Mesodermal cell (in vitro differentiated cells): ENCODE data around the gene PSAPL1.

ENCODE experiments used
- H3K27ac ChIP-seq: 2 replicates; pipeline ENCODE4 v1.7.0; 2013; ENCODE audit warnings: mild to moderate bottlenecking, low read depth, low read length, moderate library complexity; ENCODE audit not compliant: severe bottlenecking
- H3K36me3 ChIP-seq: 2 replicates; pipeline ENCODE4 v1.7.1; 2013; ENCODE audit warnings: mild to moderate bottlenecking, low read length, moderate library complexity; ENCODE audit not compliant: control insufficient read depth, insufficient read depth
- H3K4me1 ChIP-seq: one replicate; pipeline ENCODE4 v1.7.1; 2013; ENCODE audit warnings: mild to moderate bottlenecking, low read length; ENCODE audit not compliant: insufficient read depth, control insufficient read depth, poor library complexity, severe bottlenecking
- H3K4me3 ChIP-seq: 2 replicates; pipeline ENCODE4 v1.7.0; 2013; ENCODE audit warnings: low read length, control low read depth, mild to moderate bottlenecking; ENCODE audit not compliant: insufficient read depth, poor library complexity, severe bottlenecking; ENCODE audit errors: extremely low read depth
- H3K9me3 ChIP-seq: 2 replicates; pipeline ENCODE4 v1.7.1; 2013; ENCODE audit warnings: mild to moderate bottlenecking, low read length, moderate library complexity; ENCODE audit not compliant: control insufficient read depth
- WGBS, 2 experiments: methylation state at CpG; one replicate each; pipeline ENCODE4 v1.1.5; 2013; ENCODE audit warnings: missing lambda C conversion rate in 2 of 2; ENCODE audit not compliant: insufficient coverage in 2 of 2; 5-methylcytosine and 5-hydroxymethylcytosine counted together

The PSAPL1 gene

DNA sequence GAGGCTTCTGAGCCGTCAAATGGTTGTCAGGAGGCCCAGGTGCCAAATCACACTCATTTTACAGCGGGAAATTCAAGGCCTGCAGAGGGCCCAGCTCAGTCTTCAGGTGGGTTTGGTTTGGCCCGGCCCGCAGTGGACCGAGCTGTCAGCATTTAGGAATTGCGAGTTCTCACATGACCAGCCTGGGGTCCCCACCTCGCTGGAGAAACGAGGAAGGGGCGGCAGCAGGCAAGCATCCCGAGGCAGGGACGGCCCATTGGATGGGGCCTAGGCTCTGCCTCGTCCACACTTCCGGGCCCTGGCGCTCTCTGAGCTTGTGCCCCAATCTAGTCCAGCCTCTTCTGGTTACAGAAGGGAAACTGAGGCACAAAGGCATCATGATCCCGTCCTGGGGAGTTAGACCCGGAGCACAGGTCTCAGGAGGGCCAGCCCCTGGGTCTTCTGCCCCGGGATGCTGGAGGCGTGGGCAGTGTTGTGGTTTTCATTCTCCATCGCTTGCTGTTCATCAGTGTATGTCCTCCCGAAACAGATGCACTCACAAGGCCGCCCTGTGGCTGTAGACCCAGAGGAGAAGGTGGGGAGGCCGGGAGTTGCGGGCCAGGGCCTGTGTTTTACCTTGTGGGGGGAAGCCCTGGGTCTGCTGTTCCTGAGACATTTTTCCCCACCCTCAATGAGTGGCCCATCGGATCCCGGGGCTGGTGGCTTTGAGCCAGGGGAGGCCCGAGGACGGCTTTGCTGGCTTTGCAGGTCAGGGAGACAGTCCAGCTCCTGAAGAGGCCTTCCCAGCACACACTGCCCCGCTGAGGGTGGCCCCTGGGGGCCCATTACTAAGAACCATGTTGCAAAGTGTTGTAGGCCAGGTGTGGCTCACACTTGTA, 8.9 kb downstream of the PSAPL1 start:
- Histone ChIP-seq H3K27ac (no peak overlapping the region), H3K4me1 (peaks cover 16% of the 10 kb centered on the region), H3K36me3 (no peaks in the 10 kb centered on the region), H3K4me3 (no peak overlapping the region), H3K9me3 (no peaks in the 10 kb centered on the region)
- 87 to 92% methylated on average over 24 to 27 of the region's 28 CpGs for WGBS, 2 experiments

GRCh38 chr4:7425124-7425523, 9.6 kb downstream of the PSAPL1 start:
- no peak overlapping the region for H3K4me3 ChIP-seq
- 87 to 93% methylated on average over 9 to 12 of the region's 13 CpGs for WGBS, 2 experiments
- no peak overlapping the region for H3K27ac ChIP-seq
- H3K9me3 ChIP-seq: no peaks in the 10 kb centered on the region
- peaks cover 16% of the 10 kb centered on the region for H3K4me1 ChIP-seq
- no peaks in the 10 kb centered on the region for H3K36me3 ChIP-seq

DNA sequence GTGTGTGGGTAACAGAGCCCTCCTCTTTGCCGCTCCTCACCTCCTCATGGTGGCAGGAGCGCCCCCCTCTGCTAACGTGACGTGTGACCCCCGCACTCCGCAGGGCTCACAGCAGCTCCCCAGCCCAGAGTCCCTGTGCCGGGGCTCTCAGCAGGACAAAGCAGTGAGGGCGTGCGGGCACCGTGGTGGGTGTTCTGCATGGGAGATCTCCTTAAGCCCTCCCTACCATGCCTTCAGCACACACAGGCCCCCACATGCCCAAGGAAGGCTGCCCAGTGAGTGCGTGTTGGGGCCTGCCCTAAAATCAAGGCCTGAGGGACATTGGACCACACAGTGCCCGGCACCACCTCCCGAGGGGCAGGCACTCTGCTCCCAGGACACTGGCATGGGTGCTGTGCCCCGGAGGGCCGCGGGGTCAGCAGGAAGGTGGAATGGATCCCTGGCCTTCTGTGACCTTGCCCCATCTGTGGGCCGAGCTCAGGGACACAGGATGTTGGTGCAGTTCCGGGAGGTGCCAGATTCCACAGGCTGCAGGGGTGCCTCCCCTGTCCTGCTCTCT, 10.1 kb downstream of the PSAPL1 start:
- H3K4me1 ChIP-seq: peaks cover 13% of the 10 kb centered on the region
- H3K27ac ChIP-seq: no peak overlapping the region
- H3K9me3 ChIP-seq: no peaks in the 10 kb centered on the region
- H3K4me3 ChIP-seq: no peak overlapping the region
- WGBS, 2 experiments: 85 to 86% methylated on average over 9 to 15 of the region's 18 CpGs
- no peaks in the 10 kb centered on the region for H3K36me3 ChIP-seq

GRCh38 chr4:7423801-7424552, 10.8 kb downstream of the PSAPL1 start:
- Histone ChIP-seq H3K4me3 (no peak overlapping the region), H3K27ac (no peak overlapping the region), H3K4me1 (peaks cover 13% of the 10 kb centered on the region), H3K36me3 (no peaks in the 10 kb centered on the region), H3K9me3 (no peaks in the 10 kb centered on the region)
- WGBS, 2 experiments: 90 to 94% methylated on average over 15 to 16 of the region's 17 CpGs

DNA sequence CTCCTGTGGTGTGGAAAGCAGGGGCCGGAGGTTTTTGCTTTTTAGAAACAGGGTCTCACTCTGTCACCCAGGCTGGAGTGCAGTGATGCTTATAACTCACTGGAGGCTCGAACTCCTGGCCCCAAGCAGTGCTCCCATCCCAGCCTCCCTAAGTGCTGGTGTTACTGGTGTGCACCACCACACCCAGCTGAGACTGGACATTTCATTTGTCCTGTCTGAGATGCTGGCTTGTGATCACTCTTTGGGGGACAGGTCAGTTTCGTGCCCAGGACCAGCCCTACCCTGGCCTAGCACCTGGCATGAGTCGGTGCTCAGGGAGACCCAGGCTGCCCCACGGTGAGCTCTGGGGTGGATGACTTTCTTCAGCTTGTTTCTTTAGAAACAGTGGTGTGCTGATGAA, 11.3 kb downstream of the PSAPL1 start:
- Histone ChIP-seq H3K4me3 (no peak overlapping the region), H3K27ac (no peak overlapping the region), H3K4me1 (peaks cover 10% of the 10 kb centered on the region), H3K36me3 (no peaks in the 10 kb centered on the region), H3K9me3 (peaks cover 4% of the 10 kb centered on the region)
- WGBS, 2 experiments: 85 to 86% methylated on average over 2 of the region's 5 CpGs

GRCh38 chr4:7422898-7423180, 11.9 kb downstream of the PSAPL1 start:
- H3K9me3 ChIP-seq: peaks cover 4% of the 10 kb centered on the region
- no peak overlapping the region for H3K27ac ChIP-seq
- H3K36me3 ChIP-seq: no peaks in the 10 kb centered on the region
- no peak overlapping the region for H3K4me3 ChIP-seq
- peaks cover 5% of the 10 kb centered on the region for H3K4me1 ChIP-seq
- WGBS, 2 experiments: 92 to 96% methylated on average over 7 of the region's 9 CpGs

- Histone ChIP-seq H3K27ac (no peak overlapping the region), H3K9me3 (peaks cover 4% of the 10 kb centered on the region), H3K36me3 (no peaks in the 10 kb centered on the region), H3K4me1 (peaks cover 2% of the 10 kb centered on the region), H3K4me3 (no peak overlapping the region)
- 92 to 94% methylated on average over 12 to 16 of the region's 19 CpGs for WGBS, 2 experiments
These were observed 12.4 kb downstream of the PSAPL1 start for GRCh38 chr4:7422151-7422897.

DNA sequence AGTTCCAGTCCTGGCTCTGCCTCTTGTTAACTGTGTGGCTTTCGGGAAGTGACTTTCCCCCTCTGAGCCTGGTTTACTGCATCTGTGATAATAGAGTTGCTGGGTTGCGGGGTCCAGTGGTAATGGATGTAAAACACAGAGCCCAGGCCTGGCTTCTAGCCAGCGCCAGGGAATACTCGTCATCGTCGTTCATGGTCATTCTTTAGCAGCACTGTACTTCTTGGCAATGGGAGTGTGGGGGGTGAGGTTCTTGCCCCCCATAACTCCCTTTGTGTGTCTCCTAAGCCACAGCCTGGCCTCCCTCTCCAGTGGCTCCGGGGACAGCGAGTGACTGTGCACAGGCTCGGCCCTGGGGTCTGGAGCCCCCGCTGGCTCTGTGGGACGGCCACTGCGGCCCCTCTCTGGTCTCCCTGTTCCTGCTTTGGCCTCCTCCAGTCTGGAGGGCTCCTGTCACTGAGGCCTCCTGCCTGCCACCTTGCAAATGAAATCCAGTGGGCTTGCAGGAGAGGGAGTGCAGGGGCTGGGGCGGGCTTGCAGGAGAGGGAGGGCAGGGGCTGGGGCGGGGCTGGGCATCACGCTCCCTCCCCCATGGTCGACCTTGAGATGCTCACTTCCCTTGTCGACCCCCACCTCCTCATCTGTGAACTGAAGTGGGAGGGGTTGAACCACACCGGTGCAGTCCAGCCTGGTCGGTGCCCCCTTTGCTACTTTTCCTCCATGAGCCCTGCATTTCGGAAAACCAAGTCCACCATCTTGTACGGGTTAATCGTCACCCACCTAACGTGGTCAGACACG, 13.2 kb downstream of the PSAPL1 start:
- Histone ChIP-seq H3K36me3 (no peaks in the 10 kb centered on the region), H3K9me3 (peaks cover 4% of the 10 kb centered on the region), H3K27ac (no peak overlapping the region), H3K4me3 (no peak overlapping the region), H3K4me1 (no peaks in the 10 kb centered on the region)
- 83% methylated on average over 15 to 18 of the region's 24 CpGs for WGBS, 2 experiments

- H3K27ac ChIP-seq: no peak overlapping the region
- WGBS, 2 experiments: 84 to 90% methylated on average over 12 to 14 of the region's 14 CpGs
- no peaks in the 10 kb centered on the region for H3K36me3 ChIP-seq
- no peaks in the 10 kb centered on the region for H3K4me1 ChIP-seq
- peaks cover 4% of the 10 kb centered on the region for H3K9me3 ChIP-seq
- H3K4me3 ChIP-seq: no peak overlapping the region
These were observed 14.1 kb downstream of the PSAPL1 start for GRCh38 chr4:7420661-7421040.
